Measurements from ENCODE around the gene EFR3B.
A peak's percentile ranks its signal among the peaks of the same experiment; 100 is the strongest.
"Not testable (repeated sequence)": the region's sequence is repeated elsewhere in the genome, so short reads cannot be mapped to it uniquely, and the experiment has no call there.

The EFR3B gene

GRCh38 chr2:25159949-25160348 lies 118.1 kb downstream of the EFR3B start:
- no peak for DNase-seq

- no peak for DNase-seq
Measured at GRCh38 chr2:25160376-25160775, 118.5 kb downstream of the EFR3B start.

GRCh38 chr2:25161055-25161781 lies 119.3 kb downstream of the EFR3B start:
- peak; percentile 77 for DNase-seq

- not testable (repeated sequence) for DNase-seq
Measured at GRCh38 chr2:25162061-25162460, 120.2 kb downstream of the EFR3B start.

- no peak for DNase-seq
Measured at GRCh38 chr2:25164561-25164960, 122.7 kb downstream of the EFR3B start.

GRCh38 chr2:25165992-25166875 lies 124.4 kb downstream of the EFR3B start:
- DNase-seq, result peak; percentile 43

GRCh38 chr2:25168256-25169072 lies 126.6 kb downstream of the EFR3B start, which contains the start of gene POMC:
POMC (minus strand) TSS chr2:25168580; CDS start chr2:25164772, 3,808 bp downstream.
- DNase-seq, result no peak

- DNase-seq, result no peak
Measured at GRCh38 chr2:25169073-25169470, 127.2 kb downstream of the EFR3B start.

GRCh38 chr2:25170888-25171287 lies 129.0 kb downstream of the EFR3B start:
- DNase-seq, result no peak

GRCh38 chr2:25173719-25174118 lies 131.8 kb downstream of the EFR3B start:
- no peak for DNase-seq

- DNase-seq, result no peak
Measured at GRCh38 chr2:25174192-25174861, 132.5 kb downstream of the EFR3B start.

- DNase-seq, result no peak
Measured at GRCh38 chr2:25176138-25176537, 134.3 kb downstream of the EFR3B start.

GRCh38 chr2:25176541-25177181 lies 134.8 kb downstream of the EFR3B start:
- no peak for DNase-seq

GRCh38 chr2:25177211-25177611 lies 135.3 kb downstream of the EFR3B start:
- DNase-seq, result no peak

GRCh38 chr2:25178976-25179375 lies 137.1 kb downstream of the EFR3B start:
- DNase-seq, result no peak

GRCh38 chr2:25184254-25184653 lies 142.4 kb downstream of the EFR3B start:
- no peak for DNase-seq

GRCh38 chr2:25187729-25188350 lies 146.0 kb downstream of the EFR3B start:
- no peak for DNase-seq

- no peak for DNase-seq
Measured at GRCh38 chr2:25188405-25188804, 146.5 kb downstream of the EFR3B start.

- DNase-seq, result no peak
Measured at GRCh38 chr2:25190536-25190935, 148.7 kb downstream of the EFR3B start.

GRCh38 chr2:25194576-25195122 lies 152.8 kb downstream of the EFR3B start:
- DNase-seq, result no peak

Measured in CD4-positive, alpha-beta T cell treated with Interleukin-4 for 4 hours (primary cell).